Type B pancreatic cell (in vitro differentiated cells): Measurements from ENCODE around the gene SEPTIN5. TPM values are rescaled to one million over a fixed set of nuclear protein-coding genes. Genes with fewer than 3 reads are reported as not detected.

Source experiments
- DNase-seq: peaks from one replicate; pipeline ENCODE4 v3.0.0; 2021; ENCODE audit warnings: mixed read lengths; ENCODE audit not compliant: unreplicated experiment; ENCODE audit errors: extremely low spot score
- H3K27ac Mint-ChIP-seq: 2 replicates; pipeline ENCODE4 v1.8.0; 2021; ENCODE audit warnings: mild to moderate bottlenecking, mixed read lengths
- H3K27me3 Mint-ChIP-seq: 2 replicates; pipeline ENCODE4 v1.8.0; 2021; ENCODE audit warnings: mixed read lengths
- H3K36me3 Mint-ChIP-seq: 2 replicates; pipeline ENCODE4 v1.8.0; 2021; ENCODE audit warnings: mixed read lengths
- H3K4me1 Mint-ChIP-seq: one replicate; pipeline ENCODE4 v1.8.0; 2021; ENCODE audit warnings: mixed read lengths; ENCODE audit not compliant: unreplicated experiment
- H3K4me3 Mint-ChIP-seq: 2 replicates; pipeline ENCODE4 v1.8.0; 2021; ENCODE audit warnings: mild to moderate bottlenecking, mixed read lengths
- H3K9me3 Mint-ChIP-seq: 2 replicates; pipeline ENCODE4 v1.8.0; 2021; ENCODE audit warnings: mixed read lengths
- CTCF ChIP-seq: fragments of 200-600 bp; sonication (generic); conservative IDR thresholded peaks from 2 replicates; pipeline ENCODE4 v1.5.0; 2021; ENCODE audit warnings: antibody characterized with exemption, mild to moderate bottlenecking
- total RNA-seq: library from RNA; stranded (reverse); gene quantifications from 2 replicates; pipeline ENCODE4 v1.2.1, GENCODE V29; 2021; ENCODE audit warnings: low replicate concordance

Gene SEPTIN5
- total RNA-seq, 1 donor from 2014 or later, result 45.7 TPM

GRCh38 chr22:19748991-19749664 lies 34.8 kb downstream of the SEPTIN5 start:
- TF ChIP-seq CTCF, result no peak
- no peaks in the 10 kb centered on the region for H3K36me3 Mint-ChIP-seq
- H3K4me3 Mint-ChIP-seq, result no peak overlapping the region
- peaks cover 5% of the 10 kb centered on the region for H3K4me1 Mint-ChIP-seq
- no peaks in the 10 kb centered on the region for H3K9me3 Mint-ChIP-seq
- H3K27ac Mint-ChIP-seq, result no peak overlapping the region
- no peak for DNase-seq
- peaks cover 26% of the 10 kb centered on the region for H3K27me3 Mint-ChIP-seq

- no peaks in the 10 kb centered on the region for H3K9me3 Mint-ChIP-seq
- DNase-seq, result no peak
- no peak overlapping the region for H3K27ac Mint-ChIP-seq
- TF ChIP-seq CTCF, result no peak
- H3K27me3 Mint-ChIP-seq, result peaks cover 33% of the 10 kb centered on the region
- H3K4me3 Mint-ChIP-seq, result no peak overlapping the region
- no peaks in the 10 kb centered on the region for H3K36me3 Mint-ChIP-seq
- H3K4me1 Mint-ChIP-seq, result peaks cover 5% of the 10 kb centered on the region
These were observed 35.6 kb downstream of the SEPTIN5 start for GRCh38 chr22:19749876-19750275.

GRCh38 chr22:19750507-19751490 lies 36.5 kb downstream of the SEPTIN5 start:
- peaks cover 5% of the 10 kb centered on the region for H3K4me1 Mint-ChIP-seq

GRCh38 chr22:19751497-19752245 lies 37.4 kb downstream of the SEPTIN5 start:
- Mint-ChIP-seq H3K27me3 (peaks cover 50% of the 10 kb centered on the region), H3K4me1 (peaks cover 5% of the 10 kb centered on the region)

More at GRCh38 chr22:19750507-19751490, 36.5 kb downstream of the SEPTIN5 start:
- Mint-ChIP-seq H3K27me3 (peaks cover 42% of the 10 kb centered on the region), H3K9me3 (no peaks in the 10 kb centered on the region), H3K4me3 (no peak overlapping the region), H3K27ac (no peak overlapping the region), H3K36me3 (no peaks in the 10 kb centered on the region)
- TF ChIP-seq CTCF, result no peak
- no peak for DNase-seq

More at GRCh38 chr22:19751497-19752245, 37.4 kb downstream of the SEPTIN5 start:
- Mint-ChIP-seq H3K27ac (no peak overlapping the region), H3K36me3 (no peaks in the 10 kb centered on the region), H3K9me3 (no peaks in the 10 kb centered on the region), H3K4me3 (no peak overlapping the region)
- no peak for DNase-seq
- no peak for TF ChIP-seq CTCF
